Skeletal muscle satellite cell (primary cell): ENCODE measurements around the gene REPIN1.
"Not testable (repeated sequence)": the region's sequence is repeated elsewhere in the genome, so short reads cannot be mapped to it uniquely, and the experiment has no call there.

ENCODE experiments used
- H3K27me3 ChIP-seq: 2 replicates; pipeline ENCODE4 v1.7.0; 2013; ENCODE audit warnings: low read length; ENCODE audit not compliant: control insufficient read depth, insufficient read depth
- H3K36me3 ChIP-seq: 2 replicates; pipeline ENCODE4 v1.7.0; 2013; ENCODE audit warnings: mild to moderate bottlenecking, control low read depth, low read length; ENCODE audit not compliant: insufficient read depth
- H3K4me1 ChIP-seq: 2 replicates; pipeline ENCODE4 v1.7.0; 2013; ENCODE audit warnings: low read length; ENCODE audit not compliant: control insufficient read depth, insufficient read depth
- H3K4me2 ChIP-seq: 2 replicates; pipeline ENCODE4 v1.7.0; 2013; ENCODE audit warnings: mild to moderate bottlenecking, low read length
- H3K4me3 ChIP-seq: 2 replicates; pipeline ENCODE4 v1.7.0; 2013; ENCODE audit warnings: low read length
- H3K9ac ChIP-seq: 2 replicates; pipeline ENCODE4 v1.7.0; 2013; ENCODE audit warnings: mild to moderate bottlenecking, low read depth, low read length, moderate library complexity
- H3K9me3 ChIP-seq: replicated peaks from 2 replicates; pipeline ENCODE4 v1.7.0; 2013; ENCODE audit warnings: mild to moderate bottlenecking, control low read depth, low read length

Gene REPIN1

DNA sequence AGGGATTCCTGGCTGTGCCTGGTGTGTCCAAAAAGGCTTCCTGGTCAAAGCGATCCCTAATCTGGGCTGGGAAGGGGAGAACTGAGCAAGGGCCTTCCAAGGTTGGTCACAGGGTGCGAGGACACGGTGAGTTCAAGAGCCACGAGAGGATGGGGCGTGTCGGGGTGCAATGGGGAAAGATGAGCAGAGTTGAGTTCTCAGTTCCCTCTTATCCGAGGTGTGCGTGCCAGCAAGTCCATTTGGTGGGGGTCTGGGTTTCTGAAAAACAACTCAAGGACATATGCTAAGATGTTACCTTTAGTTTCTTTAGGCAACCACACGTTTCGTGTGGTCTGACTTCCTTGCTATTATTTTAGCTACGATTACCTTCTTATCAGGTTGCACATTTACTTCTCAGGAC, 11.8 kb downstream of the REPIN1 start:
- Histone ChIP-seq H3K4me2 (peak overlapping the region; percentile 94), H3K27me3 (no peaks in the 10 kb centered on the region), H3K9ac (peak overlapping the region; percentile 86), H3K36me3 (no peaks in the 10 kb centered on the region), H3K4me1 (peaks cover 22% of the 10 kb centered on the region), H3K9me3 (no peaks in the 10 kb centered on the region), H3K4me3 (peak overlapping the region; percentile 92)

- Histone ChIP-seq H3K36me3 (no peaks in the 10 kb centered on the region), H3K9ac (no peak overlapping the region), H3K4me3 (no peak overlapping the region), H3K27me3 (no peaks in the 10 kb centered on the region), H3K4me2 (no peak overlapping the region), H3K4me1 (peaks cover 22% of the 10 kb centered on the region), H3K9me3 (no peaks in the 10 kb centered on the region)
These were observed 12.5 kb downstream of the REPIN1 start for GRCh38 chr7:150381096-150381495.

GRCh38 chr7:150381785-150382122, 13.1 kb downstream of the REPIN1 start:
- H3K4me1 ChIP-seq, result peaks cover 22% of the 10 kb centered on the region
- H3K9ac ChIP-seq, result no peak overlapping the region
- H3K27me3 ChIP-seq, result no peaks in the 10 kb centered on the region
- H3K9me3 ChIP-seq, result no peaks in the 10 kb centered on the region
- no peak overlapping the region for H3K4me2 ChIP-seq
- H3K4me3 ChIP-seq, result no peak overlapping the region
- no peaks in the 10 kb centered on the region for H3K36me3 ChIP-seq

- Histone ChIP-seq H3K36me3 (no peaks in the 10 kb centered on the region), H3K9ac (no peak overlapping the region), H3K4me1 (peaks cover 22% of the 10 kb centered on the region), H3K4me3 (no peak overlapping the region), H3K4me2 (no peak overlapping the region), H3K27me3 (no peaks in the 10 kb centered on the region), H3K9me3 (no peaks in the 10 kb centered on the region)
These were observed 13.7 kb downstream of the REPIN1 start for GRCh38 chr7:150382123-150382843.

- Histone ChIP-seq H3K9me3 (no peaks in the 10 kb centered on the region), H3K36me3 (no peaks in the 10 kb centered on the region), H3K27me3 (no peaks in the 10 kb centered on the region), H3K4me3 (no peak overlapping the region), H3K4me1 (peaks cover 17% of the 10 kb centered on the region), H3K4me2 (no peak overlapping the region), H3K9ac (no peak overlapping the region)
These were observed 14.2 kb downstream of the REPIN1 start for GRCh38 chr7:150382844-150383225.

- Histone ChIP-seq H3K27me3 (no peaks in the 10 kb centered on the region), H3K4me2 (no peak overlapping the region), H3K4me3 (no peak overlapping the region), H3K36me3 (no peaks in the 10 kb centered on the region), H3K9ac (no peak overlapping the region), H3K4me1 (peaks cover 11% of the 10 kb centered on the region), H3K9me3 (no peaks in the 10 kb centered on the region)
These were observed 15.2 kb downstream of the REPIN1 start for GRCh38 chr7:150383710-150384397.

- Histone ChIP-seq H3K4me1 (peaks cover 11% of the 10 kb centered on the region), H3K4me3 (no peak overlapping the region), H3K9ac (no peak overlapping the region), H3K9me3 (no peaks in the 10 kb centered on the region), H3K27me3 (no peaks in the 10 kb centered on the region), H3K4me2 (no peak overlapping the region), H3K36me3 (no peaks in the 10 kb centered on the region)
These were observed 16.0 kb downstream of the REPIN1 start for GRCh38 chr7:150384406-150385301.

- Histone ChIP-seq H3K9ac (no peak overlapping the region), H3K9me3 (no peaks in the 10 kb centered on the region), H3K36me3 (no peaks in the 10 kb centered on the region), H3K4me3 (no peak overlapping the region), H3K4me2 (no peak overlapping the region), H3K27me3 (no peaks in the 10 kb centered on the region), H3K4me1 (peaks cover 6% of the 10 kb centered on the region)
These were observed 16.7 kb downstream of the REPIN1 start for GRCh38 chr7:150385302-150385723.

DNA sequence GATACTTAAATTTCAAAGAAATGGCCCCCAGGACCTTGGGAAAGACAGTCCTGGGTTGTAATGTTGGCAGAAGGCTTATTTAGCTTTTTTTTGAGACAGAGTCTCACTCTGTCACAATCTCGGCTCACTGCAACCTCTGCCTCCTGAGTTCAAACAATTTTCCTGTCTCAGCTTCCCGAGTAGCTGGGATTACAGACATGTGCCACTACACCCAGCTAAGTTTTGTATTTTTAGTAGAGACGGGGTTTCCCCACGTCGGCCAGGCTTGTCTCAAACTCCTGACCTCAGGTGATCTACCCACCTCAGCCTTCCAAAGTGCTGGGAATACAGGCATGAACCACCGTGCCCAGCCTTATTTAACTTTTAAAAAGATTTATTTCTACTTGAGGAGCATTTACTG, 17.3 kb downstream of the REPIN1 start:
- H3K4me1 ChIP-seq, H3K36me3 ChIP-seq, H3K9ac ChIP-seq, H3K27me3 ChIP-seq, H3K4me3 ChIP-seq, H3K4me2 ChIP-seq, H3K9me3 ChIP-seq: not testable (repeated sequence)

GRCh38 chr7:150388306-150388705, 19.7 kb downstream of the REPIN1 start:
- Histone ChIP-seq H3K4me2 (no peak overlapping the region), H3K36me3 (no peaks in the 10 kb centered on the region), H3K27me3 (no peaks in the 10 kb centered on the region), H3K9me3 (no peaks in the 10 kb centered on the region), H3K4me3 (no peak overlapping the region), H3K4me1 (peaks cover 4% of the 10 kb centered on the region), H3K9ac (no peak overlapping the region)

DNA sequence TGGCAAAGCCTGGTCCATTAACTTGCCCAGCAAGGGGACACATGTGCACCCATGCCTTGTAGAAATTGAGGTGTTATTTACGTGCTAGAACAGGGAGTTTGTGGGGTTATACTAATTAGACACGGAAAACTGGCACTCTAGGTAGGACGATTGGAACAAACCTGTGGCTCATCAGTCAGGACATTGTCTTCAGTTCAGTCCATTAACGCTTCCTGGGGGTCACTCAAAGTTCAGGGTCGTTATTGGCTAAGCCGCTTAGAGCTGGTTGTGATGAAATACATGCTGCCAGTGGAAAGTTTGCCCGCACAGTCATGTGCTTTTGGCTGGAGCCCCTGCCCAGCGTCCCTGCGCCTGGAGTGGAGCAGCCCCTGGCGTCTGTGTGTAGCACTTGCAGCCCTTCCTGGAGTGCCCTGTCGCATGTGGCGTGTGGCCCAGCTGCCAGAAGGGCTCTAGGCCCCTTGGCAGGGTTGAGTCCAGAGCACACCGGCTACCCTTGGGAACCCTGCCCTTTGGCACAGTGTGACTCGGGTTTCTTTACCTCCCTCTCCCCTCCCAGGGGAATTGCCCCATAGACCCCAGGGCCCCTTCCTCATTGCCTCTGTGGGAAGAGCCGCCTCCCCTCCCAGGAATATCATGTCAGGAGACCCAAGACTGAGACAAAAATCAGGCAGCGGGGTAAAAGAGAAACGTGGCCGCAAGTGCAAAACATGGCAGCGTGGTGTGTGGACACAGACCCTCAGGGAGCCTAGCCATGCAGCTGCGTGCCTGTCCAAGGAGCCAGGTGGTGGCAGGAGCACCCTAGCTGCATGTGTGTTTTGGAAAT, 20.3 kb downstream of the REPIN1 start:
- Histone ChIP-seq H3K9ac (no peak overlapping the region), H3K4me1 (peaks cover 4% of the 10 kb centered on the region), H3K27me3 (no peaks in the 10 kb centered on the region), H3K9me3 (no peaks in the 10 kb centered on the region), H3K4me3 (no peak overlapping the region), H3K36me3 (no peaks in the 10 kb centered on the region), H3K4me2 (no peak overlapping the region)
